Coronary artery (tissue), 2 donors: Measurements from ENCODE around the gene KIF26B.

Experiments
- DNase-seq: peaks from one replicate; pipeline ENCODE4 v3.0.0-alpha.2; 2017; ENCODE audit warnings: low spot score
- H3K27ac ChIP-seq, 2 donors: fragments of 200-600 bp; sonication (generic); one replicate each; pipeline ENCODE4 v1.5.1; 2016 to 2019
- H3K4me3 ChIP-seq: fragments of 200-600 bp; sonication (generic); 2 replicates; pipeline ENCODE4 v1.5.1; 2016; ENCODE audit warnings: mild to moderate bottlenecking, moderate library complexity
- TF ChIP-seq, protein P1 (sequence below): fragments of 200-600 bp; sonication (generic); IDR thresholded peaks from one replicate; pipeline ENCODE4 v1.5.1; 2019; ENCODE audit warnings: antibody characterized with exemption

KIF26B gene

DNA sequence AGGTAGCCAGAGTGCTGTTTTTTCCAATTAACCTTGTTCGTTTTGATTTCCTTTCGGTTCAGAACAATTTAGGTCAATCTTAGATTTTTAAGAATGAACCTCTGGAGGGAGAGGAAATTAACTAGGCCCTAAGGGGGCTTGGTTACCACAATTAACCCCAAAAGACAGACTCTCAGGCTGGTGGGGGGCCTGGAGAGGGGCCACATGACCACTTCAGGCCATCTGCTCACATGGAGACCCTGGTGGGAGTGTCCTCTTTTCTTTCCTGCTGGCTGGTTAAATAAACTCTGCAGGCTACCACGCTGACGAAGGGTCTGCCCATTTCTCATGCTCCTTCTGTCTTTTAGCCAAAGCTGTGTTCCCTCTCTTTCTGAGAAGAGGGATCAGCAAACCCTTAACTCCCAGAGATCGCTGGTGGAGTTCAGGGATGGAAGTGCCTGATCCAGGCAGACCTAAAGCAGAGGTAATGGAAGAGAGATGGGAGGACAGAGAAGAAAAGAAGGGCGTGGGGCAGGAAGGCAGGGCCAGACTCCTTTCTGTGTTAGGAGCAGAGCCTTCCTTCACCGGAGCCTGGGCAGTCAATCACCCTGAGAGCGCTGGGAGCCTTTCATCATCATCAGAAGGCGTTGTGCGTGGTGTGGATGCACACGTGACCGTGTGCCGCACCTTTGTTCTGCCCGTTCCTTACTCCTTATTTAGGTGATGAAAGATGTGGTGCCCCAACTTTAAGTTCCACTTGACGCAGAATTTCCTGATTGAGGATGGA is 58.5 kb downstream of the KIF26B start:
- H3K4me3 ChIP-seq: no peak overlapping the region
- no peak for DNase-seq
- TF ChIP-seq, protein P1, sequence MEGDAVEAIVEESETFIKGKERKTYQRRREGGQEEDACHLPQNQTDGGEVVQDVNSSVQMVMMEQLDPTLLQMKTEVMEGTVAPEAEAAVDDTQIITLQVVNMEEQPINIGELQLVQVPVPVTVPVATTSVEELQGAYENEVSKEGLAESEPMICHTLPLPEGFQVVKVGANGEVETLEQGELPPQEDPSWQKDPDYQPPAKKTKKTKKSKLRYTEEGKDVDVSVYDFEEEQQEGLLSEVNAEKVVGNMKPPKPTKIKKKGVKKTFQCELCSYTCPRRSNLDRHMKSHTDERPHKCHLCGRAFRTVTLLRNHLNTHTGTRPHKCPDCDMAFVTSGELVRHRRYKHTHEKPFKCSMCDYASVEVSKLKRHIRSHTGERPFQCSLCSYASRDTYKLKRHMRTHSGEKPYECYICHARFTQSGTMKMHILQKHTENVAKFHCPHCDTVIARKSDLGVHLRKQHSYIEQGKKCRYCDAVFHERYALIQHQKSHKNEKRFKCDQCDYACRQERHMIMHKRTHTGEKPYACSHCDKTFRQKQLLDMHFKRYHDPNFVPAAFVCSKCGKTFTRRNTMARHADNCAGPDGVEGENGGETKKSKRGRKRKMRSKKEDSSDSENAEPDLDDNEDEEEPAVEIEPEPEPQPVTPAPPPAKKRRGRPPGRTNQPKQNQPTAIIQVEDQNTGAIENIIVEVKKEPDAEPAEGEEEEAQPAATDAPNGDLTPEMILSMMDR: no peak
- H3K27ac ChIP-seq: no peak overlapping the region

DNA sequence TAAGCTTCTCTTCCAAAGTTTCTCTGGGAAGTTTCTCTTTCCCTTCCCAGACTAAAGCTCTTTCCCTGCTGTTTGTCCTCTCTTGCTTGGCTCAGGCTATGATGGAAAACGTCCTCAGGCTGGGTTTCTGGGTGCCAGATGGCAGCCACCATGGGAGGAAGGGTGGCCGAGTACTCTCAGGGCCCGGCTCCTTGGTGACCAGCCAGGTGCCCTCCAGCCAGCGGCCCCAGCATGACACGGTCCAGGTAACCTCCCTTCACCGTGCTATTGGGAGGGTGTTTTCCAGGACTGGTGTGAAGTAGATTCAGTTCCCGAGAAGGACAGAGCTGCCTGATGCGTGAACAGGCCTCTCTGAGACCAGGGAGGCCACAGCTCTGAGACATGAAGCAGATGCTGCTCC is 60.3 kb downstream of the KIF26B start:
- no peak for DNase-seq
- no peak overlapping the region for H3K27ac ChIP-seq
- TF ChIP-seq, protein P1: no peak
- no peak overlapping the region for H3K4me3 ChIP-seq

DNA sequence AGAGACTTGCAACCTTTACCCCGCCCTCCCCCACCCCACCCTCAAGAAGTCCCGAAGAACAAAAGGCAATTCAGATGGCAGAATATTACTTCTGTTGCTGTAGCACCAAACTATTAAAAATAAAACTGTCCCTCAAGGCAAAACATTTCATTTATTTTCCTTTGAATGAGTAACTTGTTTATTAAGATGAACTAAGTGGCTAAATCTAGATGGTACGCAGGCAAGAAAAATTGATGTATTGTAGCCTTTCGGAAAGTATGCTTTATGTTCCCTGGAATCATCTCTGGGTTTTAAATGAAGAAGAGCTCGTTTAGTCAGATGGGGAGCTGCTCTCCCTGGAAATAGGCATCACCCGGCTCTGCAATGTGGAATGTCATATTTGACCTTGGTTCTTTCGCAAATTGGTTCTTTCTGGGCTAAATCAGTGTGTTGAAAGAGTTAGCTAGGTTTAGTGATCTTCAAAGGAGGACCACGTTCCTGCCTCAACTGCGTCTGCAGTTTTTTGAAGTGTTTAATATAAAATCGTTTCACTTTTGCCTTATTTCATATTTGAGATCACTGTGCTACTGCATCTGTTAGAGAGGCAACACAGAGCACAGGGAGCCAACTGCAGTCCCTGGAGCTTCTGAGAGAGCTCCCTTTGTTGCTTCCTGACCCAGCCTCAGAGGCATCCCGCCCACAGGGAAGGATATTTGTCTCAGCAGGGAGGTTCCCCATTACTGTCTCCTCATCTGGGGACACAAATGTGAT is 61.8 kb downstream of the KIF26B start:
- Histone ChIP-seq H3K27ac (no peak overlapping the region), H3K4me3 (no peak overlapping the region)
- TF ChIP-seq, protein P1: no peak
- DNase-seq: no peak

DNA sequence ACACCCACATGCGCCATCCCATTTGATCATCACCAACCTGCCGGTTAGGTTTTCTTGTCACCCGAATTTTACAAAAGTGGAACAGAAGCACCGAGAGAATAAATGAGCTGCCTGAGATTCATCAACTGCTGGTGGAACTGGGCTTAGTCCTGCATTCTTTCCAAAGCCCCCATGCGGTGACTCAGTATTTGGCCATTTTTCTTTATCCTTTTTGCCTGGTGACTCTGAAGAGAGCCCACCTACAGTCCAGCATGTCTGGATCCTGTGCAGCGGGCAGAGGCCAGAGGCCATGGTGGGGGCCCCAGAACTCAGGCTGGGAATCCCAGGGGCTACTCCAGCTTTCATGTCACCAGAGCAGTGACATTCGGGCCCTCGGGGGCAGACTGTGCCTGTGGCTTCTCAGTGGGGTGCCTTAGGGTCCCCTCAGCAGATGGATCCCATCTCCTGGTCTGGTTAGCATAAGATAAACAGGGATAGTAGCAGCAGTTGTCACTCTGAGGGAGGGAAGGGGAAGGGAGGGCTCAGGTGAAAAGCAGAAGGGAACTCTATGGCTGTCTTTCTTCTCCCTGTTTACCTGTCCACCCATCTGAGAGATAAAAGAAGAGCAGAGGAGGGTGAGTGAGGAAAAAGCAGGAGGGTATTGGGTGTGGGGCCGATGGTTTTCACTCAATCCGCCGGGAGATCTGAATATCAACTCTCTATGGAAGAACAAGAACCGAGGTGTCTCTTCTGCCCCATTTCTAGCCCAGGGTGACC is 63.2 kb downstream of the KIF26B start:
- TF ChIP-seq, protein P1: no peak
- no peak for DNase-seq

DNA sequence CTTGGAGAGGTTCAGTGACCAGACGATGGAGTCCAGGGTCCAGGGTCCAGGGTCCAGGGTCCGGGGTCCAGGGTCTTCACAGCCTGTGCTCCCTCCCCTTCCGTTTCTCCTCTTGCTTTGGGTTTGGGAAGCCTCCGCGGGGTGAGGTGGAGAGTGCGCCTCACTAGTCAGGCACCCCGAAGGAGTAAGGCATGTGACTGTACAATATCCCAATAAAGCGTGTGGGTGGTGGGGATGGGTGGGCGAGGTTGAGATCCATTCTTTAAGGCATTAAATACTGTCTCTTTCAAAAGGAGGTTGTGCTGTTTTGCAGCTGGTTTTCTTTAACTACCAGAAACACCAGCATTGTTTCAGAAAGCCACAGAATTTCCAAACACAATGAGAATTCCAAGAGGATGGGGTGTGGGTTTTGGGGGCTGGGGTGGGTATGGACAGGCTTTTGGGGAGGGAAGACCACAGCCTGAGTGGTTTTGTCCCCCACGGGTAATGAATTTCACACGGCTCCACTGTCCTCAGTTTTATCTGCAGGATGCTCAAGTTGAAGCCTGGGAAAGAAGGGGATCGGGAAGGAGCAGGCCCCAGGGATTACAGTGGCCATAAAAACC is 65.7 kb downstream of the KIF26B start:
- H3K27ac ChIP-seq: no peak overlapping the region
- no peak overlapping the region for H3K4me3 ChIP-seq
- TF ChIP-seq, protein P1: no peak
- no peak for DNase-seq

More for the DNA sequence above, 63.2 kb downstream of the KIF26B start:
- no peak overlapping the region for H3K4me3 ChIP-seq
- H3K27ac ChIP-seq: no peak overlapping the region

DNA sequence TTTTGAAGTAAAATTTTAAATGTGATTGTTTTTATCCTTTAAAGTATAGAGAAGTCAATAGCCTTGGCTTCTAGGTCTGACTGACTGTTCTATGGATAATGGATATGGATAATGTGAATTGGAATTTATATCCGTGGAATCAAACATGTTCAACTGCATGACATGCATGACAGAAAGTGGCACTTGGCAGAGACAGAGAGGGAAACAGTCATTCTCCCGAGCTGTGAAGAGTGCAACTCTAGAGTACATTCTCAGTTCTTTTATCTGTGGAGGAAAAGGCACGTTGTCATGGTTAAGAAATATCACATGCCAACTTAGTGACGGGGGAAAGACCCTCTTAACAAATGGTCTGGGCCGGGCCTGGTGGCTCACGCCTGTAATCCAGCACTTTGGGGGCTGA is 67.0 kb downstream of the KIF26B start:
- H3K27ac ChIP-seq: no peak overlapping the region
- no peak for DNase-seq
- no peak overlapping the region for H3K4me3 ChIP-seq
- TF ChIP-seq, protein P1: no peak
